ENCODE measurements around the gene SLC38A1.

DNA sequence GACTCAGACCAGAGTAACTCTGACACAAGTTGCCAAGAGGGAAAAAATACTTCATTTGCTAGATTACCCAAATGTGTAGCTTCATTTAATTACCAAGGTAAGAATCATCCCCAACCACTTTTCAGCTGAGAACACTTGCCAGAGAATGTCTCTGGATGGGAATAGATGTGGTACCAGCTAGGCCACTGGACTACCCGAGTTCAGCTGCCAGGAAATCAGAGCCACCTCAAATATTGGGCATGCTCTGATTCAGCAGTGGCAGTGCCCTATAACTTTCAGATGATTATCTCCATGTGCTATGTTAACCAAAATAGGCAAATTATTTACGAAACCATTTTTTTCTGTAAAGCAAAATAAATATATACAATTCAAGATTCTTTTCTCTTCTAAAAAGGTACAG, 80.7 kb downstream of the SLC38A1 start:
- TF ChIP-seq POLR2AphosphoS5 (IDR thresholded peaks at IDR 0.05; ENCODE audit: insufficient read depth in 1 of 2, low read depth in 1 of 2) (no peak), POLR2A (IDR thresholded peaks at IDR 0.05) (no peak)
- TF ChIP-seq, protein P1, sequence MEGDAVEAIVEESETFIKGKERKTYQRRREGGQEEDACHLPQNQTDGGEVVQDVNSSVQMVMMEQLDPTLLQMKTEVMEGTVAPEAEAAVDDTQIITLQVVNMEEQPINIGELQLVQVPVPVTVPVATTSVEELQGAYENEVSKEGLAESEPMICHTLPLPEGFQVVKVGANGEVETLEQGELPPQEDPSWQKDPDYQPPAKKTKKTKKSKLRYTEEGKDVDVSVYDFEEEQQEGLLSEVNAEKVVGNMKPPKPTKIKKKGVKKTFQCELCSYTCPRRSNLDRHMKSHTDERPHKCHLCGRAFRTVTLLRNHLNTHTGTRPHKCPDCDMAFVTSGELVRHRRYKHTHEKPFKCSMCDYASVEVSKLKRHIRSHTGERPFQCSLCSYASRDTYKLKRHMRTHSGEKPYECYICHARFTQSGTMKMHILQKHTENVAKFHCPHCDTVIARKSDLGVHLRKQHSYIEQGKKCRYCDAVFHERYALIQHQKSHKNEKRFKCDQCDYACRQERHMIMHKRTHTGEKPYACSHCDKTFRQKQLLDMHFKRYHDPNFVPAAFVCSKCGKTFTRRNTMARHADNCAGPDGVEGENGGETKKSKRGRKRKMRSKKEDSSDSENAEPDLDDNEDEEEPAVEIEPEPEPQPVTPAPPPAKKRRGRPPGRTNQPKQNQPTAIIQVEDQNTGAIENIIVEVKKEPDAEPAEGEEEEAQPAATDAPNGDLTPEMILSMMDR (IDR thresholded peaks at IDR 0.05), result no peak

Data from vagina (tissue), 2 donors.